GM20000 (cell line): Measurements from ENCODE around the gene PPP2R5E.
A peak's percentile ranks its signal among the peaks of the same experiment; 100 is the strongest.

Experiments used
- DNase-seq: peaks from one replicate; pipeline ENCODE4 v3.0.0; 2012; ENCODE audit warnings: low spot score
- CTCF ChIP-seq: IDR thresholded peaks from 2 replicates; pipeline ENCODE4 v1.5.1; 2012; ENCODE audit warnings: mild to moderate bottlenecking, control low read depth; ENCODE audit errors: extremely low read depth, missing control alignments

Gene PPP2R5E

GRCh38 chr14:63418020-63418419 lies 125.2 kb downstream of the PPP2R5E start:
- peak; percentile 13 for DNase-seq
- TF ChIP-seq CTCF: no peak

- no peak for DNase-seq
These were observed 130.2 kb downstream of the PPP2R5E start for GRCh38 chr14:63413009-63413408.

GRCh38 chr14:63406333-63406732 lies 136.8 kb downstream of the PPP2R5E start:
- no peak for DNase-seq
- TF ChIP-seq CTCF: no peak

More at GRCh38 chr14:63413009-63413408, 130.2 kb downstream of the PPP2R5E start:
- TF ChIP-seq CTCF: no peak

- no peak for DNase-seq
- no peak for TF ChIP-seq CTCF
These were observed 137.5 kb downstream of the PPP2R5E start for GRCh38 chr14:63405715-63406114.

GRCh38 chr14:63404906-63405305 lies 138.3 kb downstream of the PPP2R5E start:
- TF ChIP-seq CTCF: no peak

GRCh38 chr14:63401646-63402045 lies 141.5 kb downstream of the PPP2R5E start:
- no peak for DNase-seq
- no peak for TF ChIP-seq CTCF

More at GRCh38 chr14:63404906-63405305, 138.3 kb downstream of the PPP2R5E start:
- no peak for DNase-seq

- DNase-seq: no peak
- TF ChIP-seq CTCF: no peak
These were observed 144.2 kb downstream of the PPP2R5E start for GRCh38 chr14:63398952-63399351.
